HG02852 (cell line): Measurements from ENCODE around the gene MIEF1.

Experiments
- ATAC-seq: cut with Tn5 transposase; IDR thresholded peaks from one replicate; pipeline ENCODE4 v1.9.1; 2021; ENCODE audit warnings: mild to moderate bottlenecking, moderate library complexity; ENCODE audit not compliant: unreplicated experiment

MIEF1 gene

GRCh38 chr22:39502109-39502788, at the start of gene MIEF1:
TSS of gene MIEF1 (plus strand) at chr22:39502290. CDS start at chr22:39511295, 9,005 bp downstream.
- ATAC-seq: peak; percentile 86

GRCh38 chr22:39452740-39453040, 49.4 kb upstream of the MIEF1 start:
- no peak for ATAC-seq

GRCh38 chr22:39453765-39454378, 48.2 kb upstream of the MIEF1 start:
- ATAC-seq: no peak

GRCh38 chr22:39454385-39454871, 47.7 kb upstream of the MIEF1 start:
- no peak for ATAC-seq

- ATAC-seq: no peak
Observed at GRCh38 chr22:39456522-39457197, 45.4 kb upstream of the MIEF1 start, which contains the start of gene MGAT3. TSS of gene MGAT3 (plus strand) at chr22:39457012. CDS start at chr22:39487348, 30,336 bp downstream.

- ATAC-seq: no peak
Observed at GRCh38 chr22:39457198-39457555, 44.9 kb upstream of the MIEF1 start.

GRCh38 chr22:39457556-39458443, 44.3 kb upstream of the MIEF1 start:
- ATAC-seq: no peak

- no peak for ATAC-seq
Observed at GRCh38 chr22:39458444-39459083, 43.5 kb upstream of the MIEF1 start.

GRCh38 chr22:39459681-39460080, 42.4 kb upstream of the MIEF1 start:
- ATAC-seq: no peak

GRCh38 chr22:39462443-39463221, 39.5 kb upstream of the MIEF1 start:
- ATAC-seq: no peak

GRCh38 chr22:39463277-39463676, 38.8 kb upstream of the MIEF1 start:
- no peak for ATAC-seq

- ATAC-seq: no peak
Observed at GRCh38 chr22:39463931-39464390, 38.1 kb upstream of the MIEF1 start.

- ATAC-seq: no peak
Observed at GRCh38 chr22:39466228-39467006, 35.7 kb upstream of the MIEF1 start.

GRCh38 chr22:39467390-39467895, 34.6 kb upstream of the MIEF1 start:
- ATAC-seq: no peak

GRCh38 chr22:39468487-39469325, 33.4 kb upstream of the MIEF1 start:
- ATAC-seq: no peak

GRCh38 chr22:39469326-39469680, 32.8 kb upstream of the MIEF1 start:
- no peak for ATAC-seq

GRCh38 chr22:39469681-39470450, 32.2 kb upstream of the MIEF1 start:
- ATAC-seq: no peak
